Measurements from ENCODE around the gene FAM219B. TPM values are rescaled to one million over a fixed set of nuclear protein-coding genes. Genes with fewer than 3 reads are reported as not detected.

FAM219B gene
- total and polyA plus RNA-seq, 9 donors = 31.0 to 125 (median 67.4) TPM

DNA sequence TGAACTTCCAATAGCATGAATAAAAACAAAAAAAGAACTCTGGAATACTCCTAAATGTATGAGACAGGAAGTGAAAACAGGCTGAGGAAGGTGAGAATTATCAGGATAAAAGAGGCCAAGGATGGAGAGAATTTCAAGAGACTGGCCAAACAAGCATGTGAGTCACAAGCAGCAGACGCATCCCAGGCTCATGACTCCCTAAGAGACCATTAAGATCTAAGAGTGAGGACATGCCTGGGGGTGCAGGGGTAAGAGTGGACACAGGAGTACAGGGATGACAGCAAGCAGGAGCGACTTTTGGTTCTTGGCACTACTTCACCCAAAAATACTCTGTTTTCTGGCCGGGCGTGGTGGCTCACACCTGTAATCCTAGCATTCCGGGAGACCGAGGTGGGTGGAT lies 40.6 kb downstream of the FAM219B start:
- Histone ChIP-seq H3K36me3 (no peaks in the 10 kb centered on the region), H3K4me1 (ENCODE audit: insufficient read depth) (no peaks in the 10 kb centered on the region), H3K27me3 (no peaks in the 10 kb centered on the region), H3K9me3 (no peaks in the 10 kb centered on the region), H3K27ac (no peak overlapping the region), H3K4me3 (no peak overlapping the region)
- TF ChIP-seq EP300 (IDR thresholded peaks at IDR 0.05) = no peak
- TF ChIP-seq POLR2A (IDR thresholded peaks at IDR 0.05) = no peak
- TF ChIP-seq, protein P1, sequence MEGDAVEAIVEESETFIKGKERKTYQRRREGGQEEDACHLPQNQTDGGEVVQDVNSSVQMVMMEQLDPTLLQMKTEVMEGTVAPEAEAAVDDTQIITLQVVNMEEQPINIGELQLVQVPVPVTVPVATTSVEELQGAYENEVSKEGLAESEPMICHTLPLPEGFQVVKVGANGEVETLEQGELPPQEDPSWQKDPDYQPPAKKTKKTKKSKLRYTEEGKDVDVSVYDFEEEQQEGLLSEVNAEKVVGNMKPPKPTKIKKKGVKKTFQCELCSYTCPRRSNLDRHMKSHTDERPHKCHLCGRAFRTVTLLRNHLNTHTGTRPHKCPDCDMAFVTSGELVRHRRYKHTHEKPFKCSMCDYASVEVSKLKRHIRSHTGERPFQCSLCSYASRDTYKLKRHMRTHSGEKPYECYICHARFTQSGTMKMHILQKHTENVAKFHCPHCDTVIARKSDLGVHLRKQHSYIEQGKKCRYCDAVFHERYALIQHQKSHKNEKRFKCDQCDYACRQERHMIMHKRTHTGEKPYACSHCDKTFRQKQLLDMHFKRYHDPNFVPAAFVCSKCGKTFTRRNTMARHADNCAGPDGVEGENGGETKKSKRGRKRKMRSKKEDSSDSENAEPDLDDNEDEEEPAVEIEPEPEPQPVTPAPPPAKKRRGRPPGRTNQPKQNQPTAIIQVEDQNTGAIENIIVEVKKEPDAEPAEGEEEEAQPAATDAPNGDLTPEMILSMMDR (IDR thresholded peaks at IDR 0.05) = no peak
- no peak for DNase-seq
- 68 to 82% (median 79%) methylated on average over 6 of the region's 6 CpGs for WGBS, 3 donors
- intact Hi-C loops (cut with DNase I) = no loop called here

DNA sequence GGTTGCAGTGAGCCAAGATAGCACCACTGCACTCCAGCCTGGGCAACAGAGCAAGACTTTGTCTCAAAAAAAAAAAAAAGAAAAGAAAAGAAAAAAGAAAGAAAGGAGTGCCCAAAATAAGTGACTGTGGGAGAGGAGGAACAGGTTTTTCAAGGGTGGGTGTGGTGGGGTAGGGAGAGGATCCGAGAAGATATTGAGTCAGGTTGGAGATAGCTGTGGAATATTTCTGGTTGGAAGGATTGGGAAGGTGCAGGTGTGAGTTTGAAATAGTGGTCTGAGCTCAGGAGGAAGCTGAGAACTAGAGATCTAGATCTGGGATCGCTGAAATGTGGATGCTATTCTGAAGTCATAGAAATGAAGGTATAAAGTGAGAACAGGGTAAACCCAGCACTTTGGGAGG lies 41.3 kb downstream of the FAM219B start:
- Histone ChIP-seq H3K27me3 (no peaks in the 10 kb centered on the region), H3K4me1 (ENCODE audit: insufficient read depth) (no peaks in the 10 kb centered on the region), H3K4me3 (no peak overlapping the region), H3K27ac (no peak overlapping the region), H3K36me3 (no peaks in the 10 kb centered on the region), H3K9me3 (no peaks in the 10 kb centered on the region)
- intact Hi-C loops (cut with DNase I) = no loop called here
- no peak for DNase-seq
- WGBS, 3 donors = 88 to 93% (median 88%) methylated on average over 2 of the region's 2 CpGs
- TF ChIP-seq, protein P1 (IDR thresholded peaks at IDR 0.05) = no peak
- TF ChIP-seq POLR2A (IDR thresholded peaks at IDR 0.05) (no peak), EP300 (IDR thresholded peaks at IDR 0.05) (no peak)

DNA sequence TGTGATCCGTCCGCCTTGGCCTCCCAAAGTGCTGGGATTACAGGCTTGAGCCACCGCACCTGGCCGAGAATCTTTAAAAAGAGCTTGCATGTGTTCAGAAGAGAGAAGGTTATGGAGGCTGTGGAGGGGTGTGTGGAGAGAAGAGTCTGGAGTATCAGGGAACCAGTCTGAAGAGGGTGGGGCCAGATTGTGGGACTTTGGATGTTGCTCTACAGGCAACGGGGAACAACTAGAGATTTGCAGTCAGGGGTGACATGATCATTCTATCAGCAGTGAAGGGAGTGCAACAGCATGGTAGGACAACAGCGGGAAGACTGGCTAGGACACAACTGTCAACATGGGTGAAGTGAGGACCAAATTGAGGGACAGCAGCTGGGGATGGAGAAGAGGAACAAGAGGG lies 42.4 kb downstream of the FAM219B start:
- no peak overlapping the region for H3K4me3 ChIP-seq
- H3K27ac ChIP-seq = no peak overlapping the region
- TF ChIP-seq, protein P1 (IDR thresholded peaks at IDR 0.05) = no peak
- TF ChIP-seq EP300 (IDR thresholded peaks at IDR 0.05) (no peak), POLR2A (IDR thresholded peaks at IDR 0.05) (no peak)
- no peak for DNase-seq
- 83 to 87% (median 86%) methylated on average over 6 of the region's 6 CpGs for WGBS, 3 donors
- H3K27me3 ChIP-seq = no peaks in the 10 kb centered on the region
- intact Hi-C loops (cut with DNase I) = no loop called here
- H3K4me1 ChIP-seq (ENCODE audit: insufficient read depth) = no peaks in the 10 kb centered on the region
- no peaks in the 10 kb centered on the region for H3K36me3 ChIP-seq
- H3K9me3 ChIP-seq = no peaks in the 10 kb centered on the region

DNA sequence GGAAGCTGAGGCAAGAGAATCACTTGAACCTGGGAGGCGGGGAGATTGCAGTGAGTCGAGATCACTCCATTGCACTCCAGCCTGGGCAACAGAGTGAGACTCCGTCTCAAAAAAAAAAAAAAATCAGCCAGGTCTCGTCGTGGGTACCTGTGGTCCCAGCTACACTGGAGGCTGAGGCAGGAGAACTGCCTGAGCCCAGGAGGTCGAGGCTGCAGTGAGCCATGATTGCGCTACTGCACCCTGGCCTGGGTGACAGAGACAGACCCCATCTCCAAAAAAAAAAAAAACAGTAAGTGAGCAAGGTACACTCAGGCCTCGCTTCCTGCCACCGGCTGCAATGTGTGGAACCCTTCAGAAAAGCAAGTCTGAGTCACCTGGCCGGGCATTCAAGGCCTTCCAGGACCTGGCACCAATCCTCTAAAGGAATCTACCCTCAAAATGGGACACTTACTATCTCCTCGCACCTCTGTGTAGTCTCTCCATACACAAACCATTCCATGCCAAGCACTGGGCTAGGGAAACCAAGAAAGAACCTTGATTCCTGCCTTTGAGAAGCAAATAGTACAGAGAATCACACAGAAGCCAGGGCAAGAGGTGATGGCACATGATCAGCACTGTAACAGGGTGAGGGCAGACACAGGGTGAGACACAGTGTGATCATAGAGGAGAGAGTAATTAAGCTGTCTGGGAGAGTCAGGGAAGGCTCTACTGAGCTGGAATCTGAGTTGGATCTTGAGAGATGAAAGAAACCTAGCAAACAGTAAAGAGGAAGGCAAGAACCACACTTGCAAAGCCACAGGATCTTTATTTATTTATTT lies 43.2 kb downstream of the FAM219B start:
- no peaks in the 10 kb centered on the region for H3K9me3 ChIP-seq
- H3K36me3 ChIP-seq = no peaks in the 10 kb centered on the region
- intact Hi-C loops (cut with DNase I) = no loop called here
- no peak overlapping the region for H3K27ac ChIP-seq
- H3K4me1 ChIP-seq (ENCODE audit: insufficient read depth) = no peaks in the 10 kb centered on the region
- no peaks in the 10 kb centered on the region for H3K27me3 ChIP-seq
- TF ChIP-seq EP300 (IDR thresholded peaks at IDR 0.05) (no peak), POLR2A (IDR thresholded peaks at IDR 0.05) (no peak)
- TF ChIP-seq, protein P1 (IDR thresholded peaks at IDR 0.05) = no peak
- no peak overlapping the region for H3K4me3 ChIP-seq
- 80 to 92% (median 86%) methylated on average over 11 of the region's 11 CpGs for WGBS, 3 donors
- no peak for DNase-seq

Measured in ovary (tissue), 9 donors.